Osteoblast (primary cell): Measurements from ENCODE around the gene KRTAP10-7. TPM values are rescaled to one million over a fixed set of nuclear protein-coding genes. Genes with fewer than 3 reads are reported as not detected.

ENCODE experiments used
- DNase-seq: peaks from one replicate; pipeline ENCODE4 v3.0.0; 2011; ENCODE audit warnings: low spot score, mixed read lengths; ENCODE audit not compliant: insufficient read length; ENCODE audit errors: missing footprints
- H2AFZ ChIP-seq: 2 replicates; pipeline ENCODE4 v1.6.0; 2011; ENCODE audit warnings: mild to moderate bottlenecking, low read length
- H3K27ac ChIP-seq: 2 replicates; pipeline ENCODE4 v1.5.1; 2011; ENCODE audit warnings: mild to moderate bottlenecking, low read depth, low read length, moderate library complexity
- H3K27me3 ChIP-seq: 2 replicates; pipeline ENCODE4 v1.6.0; 2012; ENCODE audit warnings: mild to moderate bottlenecking, control low read depth, inconsistent platforms, low read length, moderate library complexity; ENCODE audit not compliant: insufficient read depth
- H3K36me3 ChIP-seq: 2 replicates; pipeline ENCODE4 v1.5.1; 2011; ENCODE audit warnings: mild to moderate bottlenecking, low read length, control low read depth, moderate library complexity; ENCODE audit not compliant: insufficient read depth
- H3K4me1 ChIP-seq: 2 replicates; pipeline ENCODE4 v1.5.1; 2011; ENCODE audit warnings: mild to moderate bottlenecking, low read length, control low read depth, moderate library complexity; ENCODE audit not compliant: insufficient read depth
- H3K4me2 ChIP-seq: 2 replicates; pipeline ENCODE4 v1.6.0; 2011; ENCODE audit warnings: mild to moderate bottlenecking, low read length; ENCODE audit not compliant: insufficient read depth
- H3K4me3 ChIP-seq: fragments of 200-600 bp; sonication (generic); 3 replicates; pipeline ENCODE4 v1.5.1; 2012; ENCODE audit warnings: mild to moderate bottlenecking, low read length, inconsistent platforms; ENCODE audit not compliant: insufficient read depth
- H3K79me2 ChIP-seq: 2 replicates; pipeline ENCODE4 v1.6.0; 2012; ENCODE audit warnings: mild to moderate bottlenecking, low read length, control low read depth, inconsistent platforms; ENCODE audit not compliant: insufficient read depth
- H3K9me3 ChIP-seq: 2 replicates; pipeline ENCODE4 v1.5.1; 2011; ENCODE audit warnings: low read depth, low read length, control low read depth
- H4K20me1 ChIP-seq: 2 replicates; pipeline ENCODE4 v1.6.0; 2012; ENCODE audit warnings: mild to moderate bottlenecking, low read length, control low read depth; ENCODE audit not compliant: insufficient read depth
- total RNA-seq: library from RNA; depleted of rRNA; stranded (reverse); fragments of >200 nt; gene quantifications from 2 replicates; pipeline ENCODE4 v1.2.3, GENCODE V29; 2012
- TF ChIP-seq, protein P1 (sequence below): IDR thresholded peaks from 2 replicates; pipeline ENCODE4 v1.5.1; 2011; ENCODE audit warnings: mild to moderate bottlenecking, low read depth, low read length, moderate library complexity; ENCODE audit errors: extremely low read depth

The KRTAP10-7 gene
- total RNA-seq, 1 donor: not detected

DNA sequence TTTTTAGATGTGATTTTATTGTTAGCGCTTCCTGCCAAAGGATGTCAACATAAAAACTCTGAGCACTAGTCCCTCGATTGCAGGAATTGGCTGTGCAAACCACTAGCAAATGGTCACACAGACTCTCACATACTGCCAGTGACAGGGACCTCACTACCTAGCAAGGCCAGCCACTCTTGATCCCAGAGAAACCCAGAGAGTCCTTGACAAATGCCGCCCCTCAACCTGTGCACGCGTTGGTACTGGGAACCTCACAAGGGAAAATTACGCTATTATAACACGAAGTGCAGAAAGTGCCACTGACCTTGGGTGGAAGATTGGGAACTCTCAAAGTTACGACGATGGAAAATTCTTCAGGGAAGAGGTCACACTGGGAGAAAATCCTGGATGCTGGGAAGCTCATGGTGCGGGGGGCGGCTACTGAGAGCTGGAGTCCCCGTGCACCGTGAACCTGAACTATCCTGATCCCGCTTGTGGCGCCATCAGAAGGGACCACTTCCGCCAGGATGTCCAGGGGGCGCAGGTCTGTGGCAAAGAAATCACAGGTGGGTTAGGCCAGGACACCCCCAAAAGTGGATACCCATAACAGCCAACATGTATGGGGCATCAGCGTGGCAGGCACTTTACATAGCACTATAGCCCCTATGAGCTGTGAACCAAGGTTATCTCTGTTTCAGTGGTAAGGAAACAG, 32.8 kb upstream of the KRTAP10-7 start:
- peaks cover 3% of the 10 kb centered on the region for H3K9me3 ChIP-seq
- no peak overlapping the region for H3K4me2 ChIP-seq
- no peaks in the 10 kb centered on the region for H4K20me1 ChIP-seq
- no peaks in the 10 kb centered on the region for H3K4me1 ChIP-seq
- no peak overlapping the region for H2AFZ ChIP-seq
- no peaks in the 10 kb centered on the region for H3K36me3 ChIP-seq
- H3K27ac ChIP-seq: no peak overlapping the region
- TF ChIP-seq, protein P1, sequence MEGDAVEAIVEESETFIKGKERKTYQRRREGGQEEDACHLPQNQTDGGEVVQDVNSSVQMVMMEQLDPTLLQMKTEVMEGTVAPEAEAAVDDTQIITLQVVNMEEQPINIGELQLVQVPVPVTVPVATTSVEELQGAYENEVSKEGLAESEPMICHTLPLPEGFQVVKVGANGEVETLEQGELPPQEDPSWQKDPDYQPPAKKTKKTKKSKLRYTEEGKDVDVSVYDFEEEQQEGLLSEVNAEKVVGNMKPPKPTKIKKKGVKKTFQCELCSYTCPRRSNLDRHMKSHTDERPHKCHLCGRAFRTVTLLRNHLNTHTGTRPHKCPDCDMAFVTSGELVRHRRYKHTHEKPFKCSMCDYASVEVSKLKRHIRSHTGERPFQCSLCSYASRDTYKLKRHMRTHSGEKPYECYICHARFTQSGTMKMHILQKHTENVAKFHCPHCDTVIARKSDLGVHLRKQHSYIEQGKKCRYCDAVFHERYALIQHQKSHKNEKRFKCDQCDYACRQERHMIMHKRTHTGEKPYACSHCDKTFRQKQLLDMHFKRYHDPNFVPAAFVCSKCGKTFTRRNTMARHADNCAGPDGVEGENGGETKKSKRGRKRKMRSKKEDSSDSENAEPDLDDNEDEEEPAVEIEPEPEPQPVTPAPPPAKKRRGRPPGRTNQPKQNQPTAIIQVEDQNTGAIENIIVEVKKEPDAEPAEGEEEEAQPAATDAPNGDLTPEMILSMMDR: no peak
- H3K79me2 ChIP-seq: no peaks in the 10 kb centered on the region
- H3K4me3 ChIP-seq: no peak overlapping the region
- DNase-seq: no peak
- peaks cover 13% of the 10 kb centered on the region for H3K27me3 ChIP-seq

- H3K27me3 ChIP-seq: peaks cover 14% of the 10 kb centered on the region
- H3K4me3 ChIP-seq: no peak overlapping the region
- no peak for DNase-seq
These were observed 32.1 kb upstream of the KRTAP10-7 start for GRCh38 chr21:44568261-44568660.

GRCh38 chr21:44568667-44569556, 31.5 kb upstream of the KRTAP10-7 start:
- H3K4me1 ChIP-seq: no peaks in the 10 kb centered on the region
- TF ChIP-seq, protein P1: no peak
- H3K4me3 ChIP-seq: no peak overlapping the region
- no peak for DNase-seq
- H2AFZ ChIP-seq: no peak overlapping the region
- no peaks in the 10 kb centered on the region for H3K79me2 ChIP-seq
- no peaks in the 10 kb centered on the region for H3K36me3 ChIP-seq
- peaks cover 3% of the 10 kb centered on the region for H3K9me3 ChIP-seq
- H3K27ac ChIP-seq: no peak overlapping the region
- H3K4me2 ChIP-seq: no peak overlapping the region
- peaks cover 14% of the 10 kb centered on the region for H3K27me3 ChIP-seq
- H4K20me1 ChIP-seq: no peaks in the 10 kb centered on the region

More at GRCh38 chr21:44568261-44568660, 32.1 kb upstream of the KRTAP10-7 start:
- H2AFZ ChIP-seq: no peak overlapping the region
- no peak overlapping the region for H3K4me2 ChIP-seq
- H3K36me3 ChIP-seq: no peaks in the 10 kb centered on the region
- H3K4me1 ChIP-seq: no peaks in the 10 kb centered on the region
- H3K27ac ChIP-seq: no peak overlapping the region
- no peaks in the 10 kb centered on the region for H3K79me2 ChIP-seq
- H4K20me1 ChIP-seq: no peaks in the 10 kb centered on the region
- TF ChIP-seq, protein P1: no peak
- H3K9me3 ChIP-seq: peaks cover 3% of the 10 kb centered on the region

GRCh38 chr21:44569861-44570517, 30.4 kb upstream of the KRTAP10-7 start:
- H3K27me3 ChIP-seq: peaks cover 14% of the 10 kb centered on the region
- DNase-seq: no peak
- H3K4me3 ChIP-seq: no peak overlapping the region
- H3K27ac ChIP-seq: no peak overlapping the region
- peaks cover 3% of the 10 kb centered on the region for H3K9me3 ChIP-seq
- H3K4me2 ChIP-seq: no peak overlapping the region
- no peaks in the 10 kb centered on the region for H4K20me1 ChIP-seq
- H3K36me3 ChIP-seq: no peaks in the 10 kb centered on the region
- no peak overlapping the region for H2AFZ ChIP-seq
- no peaks in the 10 kb centered on the region for H3K79me2 ChIP-seq
- TF ChIP-seq, protein P1: no peak
- H3K4me1 ChIP-seq: no peaks in the 10 kb centered on the region
